ENCODE results near the gene C12orf42.

Gene C12orf42

DNA sequence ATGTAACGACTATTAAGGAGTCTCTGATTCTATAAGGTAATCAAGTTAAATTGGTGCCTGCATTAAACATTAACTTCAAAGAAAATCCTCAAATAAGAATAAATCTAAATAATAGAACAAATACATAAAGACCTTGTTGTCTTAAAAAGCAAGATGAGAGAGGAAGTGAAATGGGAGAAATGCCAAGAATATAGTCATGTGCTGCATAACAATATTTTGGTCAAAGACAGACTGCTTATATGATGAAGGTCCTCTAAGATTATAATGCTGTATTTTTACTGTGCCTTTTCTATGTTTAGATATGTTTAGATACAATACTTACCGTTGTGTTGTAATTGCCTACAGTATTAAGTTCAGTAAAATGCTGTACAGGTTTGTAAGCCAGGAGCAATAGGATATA, 213.6 kb downstream of the C12orf42 start:
- CTCF ChIA-PET, result no interaction called here
- TF ChIP-seq FOXK2 (IDR thresholded peaks at IDR 0.05) (no peak), SUZ12 (IDR thresholded peaks at IDR 0.05) (no peak), LEF1 (IDR thresholded peaks at IDR 0.05; ENCODE audit: borderline replicate concordance) (no peak), FOXA1 (IDR thresholded peaks at IDR 0.05) (no peak), FOXM1 (IDR thresholded peaks at IDR 0.05; ENCODE audit: borderline replicate concordance) (no peak), ELF4 (IDR thresholded peaks at IDR 0.05) (no peak), ZNF384 (IDR thresholded peaks at IDR 0.05) (no peak)
- TF ChIP-seq, protein P1, sequence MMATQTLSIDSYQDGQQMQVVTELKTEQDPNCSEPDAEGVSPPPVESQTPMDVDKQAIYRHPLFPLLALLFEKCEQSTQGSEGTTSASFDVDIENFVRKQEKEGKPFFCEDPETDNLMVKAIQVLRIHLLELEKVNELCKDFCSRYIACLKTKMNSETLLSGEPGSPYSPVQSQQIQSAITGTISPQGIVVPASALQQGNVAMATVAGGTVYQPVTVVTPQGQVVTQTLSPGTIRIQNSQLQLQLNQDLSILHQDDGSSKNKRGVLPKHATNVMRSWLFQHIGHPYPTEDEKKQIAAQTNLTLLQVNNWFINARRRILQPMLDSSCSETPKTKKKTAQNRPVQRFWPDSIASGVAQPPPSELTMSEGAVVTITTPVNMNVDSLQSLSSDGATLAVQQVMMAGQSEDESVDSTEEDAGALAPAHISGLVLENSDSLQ (IDR thresholded peaks at IDR 0.05), result no peak
- no peak for DNase-seq (ENCODE audit: extremely low spot score)
- POLR2A ChIA-PET, result no interaction called here

DNA sequence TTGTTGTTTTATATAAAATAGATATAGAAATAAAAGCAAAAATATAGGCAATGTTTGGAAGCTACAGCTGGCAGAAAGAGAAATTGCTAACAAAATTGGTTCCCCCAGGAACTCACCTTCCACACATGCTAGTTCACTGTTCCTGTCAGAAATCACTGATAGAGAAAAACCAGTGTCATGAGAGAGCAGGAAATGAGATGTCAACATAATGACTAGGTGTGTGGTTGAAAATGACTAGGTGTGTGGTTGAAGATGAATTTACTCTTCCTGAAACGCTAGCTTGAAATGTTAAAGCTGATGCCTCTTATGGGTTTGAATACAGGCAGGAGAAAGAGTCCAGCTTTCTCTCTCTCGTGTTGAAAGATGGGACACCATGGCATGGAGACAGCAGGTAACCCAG, 216.3 kb downstream of the C12orf42 start:
- CTCF ChIA-PET, result no interaction called here
- TF ChIP-seq L3MBTL2 (conservative IDR thresholded peaks at IDR 0.05) (no peak), SP1 (IDR thresholded peaks at IDR 0.05) (no peak), FOXK2 (IDR thresholded peaks at IDR 0.05) (no peak), ELF4 (IDR thresholded peaks at IDR 0.05) (no peak), BHLHE40 (IDR thresholded peaks at IDR 0.05; ENCODE audit: borderline replicate concordance) (no peak), SUZ12 (IDR thresholded peaks at IDR 0.05) (no peak), FOXA1 (IDR thresholded peaks at IDR 0.05) (no peak), ARNT (IDR thresholded peaks at IDR 0.05) (no peak), ZNF384 (IDR thresholded peaks at IDR 0.05) (no peak), LEF1 (IDR thresholded peaks at IDR 0.05; ENCODE audit: borderline replicate concordance) (no peak), HDGF (IDR thresholded peaks at IDR 0.05; ENCODE audit: borderline replicate concordance) (no peak), NFRKB (IDR thresholded peaks at IDR 0.05) (no peak), FOXM1 (IDR thresholded peaks at IDR 0.05; ENCODE audit: borderline replicate concordance) (no peak), TARDBP (IDR thresholded peaks at IDR 0.05) (no peak), CTBP1 (IDR thresholded peaks at IDR 0.05; ENCODE audit: borderline replicate concordance) (no peak)
- TF ChIP-seq, protein P1 (IDR thresholded peaks at IDR 0.05), result no peak
- no peak for DNase-seq (ENCODE audit: extremely low spot score)
- POLR2A ChIA-PET, result no interaction called here

DNA sequence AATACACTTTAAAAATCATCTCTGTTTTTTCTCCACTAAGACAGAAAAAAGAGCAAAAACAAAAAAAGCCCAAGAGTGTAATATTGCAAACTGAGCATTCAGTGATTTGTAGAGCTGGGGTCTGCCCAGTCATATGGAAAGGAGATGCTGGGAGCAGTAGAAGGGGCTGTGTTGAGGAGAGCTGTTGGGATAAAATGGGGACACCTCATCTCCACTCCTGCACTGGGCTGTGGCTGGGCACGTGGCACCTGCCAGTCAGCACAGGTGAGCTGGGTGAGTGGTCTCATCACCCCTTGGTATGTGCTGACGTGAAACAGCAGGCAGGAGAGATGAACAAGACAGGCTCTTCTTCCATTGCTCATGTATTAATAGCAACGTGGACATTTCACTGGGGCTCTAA, 217.4 kb downstream of the C12orf42 start:
- no peak for TF ChIP-seq HDGF (IDR thresholded peaks at IDR 0.05; ENCODE audit: borderline replicate concordance)
- TF ChIP-seq ZNF384 (IDR thresholded peaks at IDR 0.05), result no peak
- TF ChIP-seq ELF4 (IDR thresholded peaks at IDR 0.05), result no peak
- TF ChIP-seq ARNT (IDR thresholded peaks at IDR 0.05), result no peak
- no peak for TF ChIP-seq BHLHE40 (IDR thresholded peaks at IDR 0.05; ENCODE audit: borderline replicate concordance)
- TF ChIP-seq FOXK2 (IDR thresholded peaks at IDR 0.05), result no peak
- TF ChIP-seq LEF1 (IDR thresholded peaks at IDR 0.05; ENCODE audit: borderline replicate concordance), result no peak
- no peak for TF ChIP-seq FOXA1 (IDR thresholded peaks at IDR 0.05)
- no peak for TF ChIP-seq CTBP1 (IDR thresholded peaks at IDR 0.05; ENCODE audit: borderline replicate concordance)
- TF ChIP-seq SP1 (IDR thresholded peaks at IDR 0.05), result no peak
- TF ChIP-seq NFRKB (IDR thresholded peaks at IDR 0.05), result no peak
- DNase-seq (ENCODE audit: extremely low spot score), result no peak
- CTCF ChIA-PET, result no interaction called here
- POLR2A ChIA-PET, result no interaction called here

DNA sequence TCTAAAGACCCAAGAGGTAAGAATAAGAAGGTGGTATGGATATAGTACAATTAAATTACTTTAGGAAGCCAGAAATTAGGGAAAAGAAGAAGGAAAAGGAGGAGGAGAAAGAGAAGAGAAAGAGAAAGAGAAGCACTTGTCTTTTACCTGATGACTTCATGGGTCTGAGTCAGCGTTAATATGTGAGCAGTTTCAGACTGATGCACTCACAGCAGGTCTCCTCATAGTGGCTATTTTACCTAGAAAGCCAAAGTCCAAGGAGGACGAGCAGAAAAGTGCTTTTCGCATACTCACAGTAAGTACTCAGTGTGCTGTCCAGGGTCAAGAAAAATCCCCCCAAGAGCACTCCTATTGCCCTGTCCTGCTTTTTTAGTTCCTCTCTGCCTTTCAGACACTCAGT, 222.1 kb downstream of the C12orf42 start:
- ChIA-PET CTCF (no interaction called here), POLR2A (no interaction called here)
- DNase-seq (ENCODE audit: extremely low spot score), result no peak
- no peak for TF ChIP-seq NFRKB (IDR thresholded peaks at IDR 0.05)
- no peak for TF ChIP-seq SUZ12 (IDR thresholded peaks at IDR 0.05)
- TF ChIP-seq, protein P1 (IDR thresholded peaks at IDR 0.05), result no peak
- TF ChIP-seq FOXM1 (IDR thresholded peaks at IDR 0.05; ENCODE audit: borderline replicate concordance), result no peak
- TF ChIP-seq FOXK2 (IDR thresholded peaks at IDR 0.05), result no peak
- no peak for TF ChIP-seq ARNT (IDR thresholded peaks at IDR 0.05)
- no peak for TF ChIP-seq BHLHE40 (IDR thresholded peaks at IDR 0.05; ENCODE audit: borderline replicate concordance)
- no peak for TF ChIP-seq TARDBP (IDR thresholded peaks at IDR 0.05)
- TF ChIP-seq SP1 (IDR thresholded peaks at IDR 0.05), result no peak
- TF ChIP-seq CTBP1 (IDR thresholded peaks at IDR 0.05; ENCODE audit: borderline replicate concordance), result no peak
- no peak for TF ChIP-seq HDGF (IDR thresholded peaks at IDR 0.05; ENCODE audit: borderline replicate concordance)
- no peak for TF ChIP-seq LEF1 (IDR thresholded peaks at IDR 0.05; ENCODE audit: borderline replicate concordance)
- TF ChIP-seq FOXA1 (IDR thresholded peaks at IDR 0.05), result no peak
- no peak for TF ChIP-seq ZNF384 (IDR thresholded peaks at IDR 0.05)
- no peak for TF ChIP-seq ELF4 (IDR thresholded peaks at IDR 0.05)
- TF ChIP-seq L3MBTL2 (conservative IDR thresholded peaks at IDR 0.05), result no peak

DNA sequence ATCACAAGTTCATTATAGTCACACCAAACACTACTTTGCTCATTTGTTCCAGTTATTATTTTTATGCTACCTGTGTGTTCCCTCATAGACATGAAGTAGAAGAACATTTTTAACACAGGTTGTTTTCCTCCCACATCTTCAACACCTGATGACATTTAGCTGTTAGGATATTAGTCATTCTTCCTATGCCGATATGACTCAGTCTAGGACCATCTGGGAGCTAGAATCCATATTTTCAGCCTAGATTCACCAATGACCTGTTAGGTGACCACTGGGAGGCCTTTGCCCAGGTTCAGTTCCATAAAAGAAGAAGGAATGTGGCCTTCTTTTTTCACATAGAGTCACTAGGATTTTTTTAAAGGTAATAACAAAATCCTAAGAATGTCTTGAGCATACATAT, 222.8 kb downstream of the C12orf42 start:
- DNase-seq (ENCODE audit: extremely low spot score), result no peak
- TF ChIP-seq FOXK2 (IDR thresholded peaks at IDR 0.05) (no peak), HDGF (IDR thresholded peaks at IDR 0.05; ENCODE audit: borderline replicate concordance) (no peak), BHLHE40 (IDR thresholded peaks at IDR 0.05; ENCODE audit: borderline replicate concordance) (no peak), SP1 (IDR thresholded peaks at IDR 0.05) (no peak), CTBP1 (IDR thresholded peaks at IDR 0.05; ENCODE audit: borderline replicate concordance) (no peak), ARNT (IDR thresholded peaks at IDR 0.05) (no peak), ZNF384 (IDR thresholded peaks at IDR 0.05) (no peak), FOXA1 (IDR thresholded peaks at IDR 0.05) (no peak), ELF4 (IDR thresholded peaks at IDR 0.05) (no peak), LEF1 (IDR thresholded peaks at IDR 0.05; ENCODE audit: borderline replicate concordance) (no peak), TARDBP (IDR thresholded peaks at IDR 0.05) (no peak), NFRKB (IDR thresholded peaks at IDR 0.05) (no peak), L3MBTL2 (conservative IDR thresholded peaks at IDR 0.05) (no peak), SUZ12 (IDR thresholded peaks at IDR 0.05) (no peak)
- TF ChIP-seq, protein P1 (IDR thresholded peaks at IDR 0.05), result no peak
- POLR2A ChIA-PET, result no interaction called here
- CTCF ChIA-PET, result no interaction called here
